GM18508 (cell line): ENCODE data around the gene STARD3NL.
"Not testable (repeated sequence)": the region's sequence is repeated elsewhere in the genome, so short reads cannot be mapped to it uniquely, and the experiment has no call there.

Experiments used
- ATAC-seq: cut with Tn5 transposase; IDR thresholded peaks from one replicate; pipeline ENCODE4 v1.9.1; 2021; ENCODE audit warnings: moderate number of reproducible peaks; ENCODE audit not compliant: insufficient read depth, unreplicated experiment

Gene STARD3NL

GRCh38 chr7:38215735-38216670 lies 38.0 kb downstream of the STARD3NL start:
- ATAC-seq, result peak; percentile 71

GRCh38 chr7:38217672-38218071 lies 39.6 kb downstream of the STARD3NL start:
- no peak for ATAC-seq

- no peak for ATAC-seq
Observed at GRCh38 chr7:38220452-38220851, 42.4 kb downstream of the STARD3NL start.

- peak; percentile 64 for ATAC-seq
Observed at GRCh38 chr7:38222481-38223096, 44.5 kb downstream of the STARD3NL start.

- ATAC-seq, result no peak
Observed at GRCh38 chr7:38223306-38223705, 45.3 kb downstream of the STARD3NL start.

- no peak for ATAC-seq
Observed at GRCh38 chr7:38224392-38224791, 46.3 kb downstream of the STARD3NL start.

GRCh38 chr7:38229386-38229785 lies 51.3 kb downstream of the STARD3NL start:
- no peak for ATAC-seq

GRCh38 chr7:38229884-38230642 lies 52.0 kb downstream of the STARD3NL start:
- ATAC-seq, result no peak

GRCh38 chr7:38232502-38233366 lies 54.7 kb downstream of the STARD3NL start:
- ATAC-seq, result peak; percentile 63

GRCh38 chr7:38234759-38235158 lies 56.7 kb downstream of the STARD3NL start:
- not testable (repeated sequence) for ATAC-seq

GRCh38 chr7:38235606-38236005 lies 57.6 kb downstream of the STARD3NL start:
- no peak for ATAC-seq

GRCh38 chr7:38239129-38239528 lies 61.1 kb downstream of the STARD3NL start:
- not testable (repeated sequence) for ATAC-seq

GRCh38 chr7:38241071-38241470 lies 63.0 kb downstream of the STARD3NL start:
- ATAC-seq, result no peak

- no peak for ATAC-seq
Observed at GRCh38 chr7:38242814-38243213, 64.8 kb downstream of the STARD3NL start.

- ATAC-seq, result not testable (repeated sequence)
Observed at GRCh38 chr7:38243345-38243744, 65.3 kb downstream of the STARD3NL start.

- no peak for ATAC-seq
Observed at GRCh38 chr7:38244516-38244915, 66.5 kb downstream of the STARD3NL start.

- ATAC-seq, result no peak
Observed at GRCh38 chr7:38245409-38245977, 67.4 kb downstream of the STARD3NL start.

- no peak for ATAC-seq
Observed at GRCh38 chr7:38248069-38248567, 70.1 kb downstream of the STARD3NL start.

GRCh38 chr7:38249849-38250248 lies 71.8 kb downstream of the STARD3NL start:
- ATAC-seq, result peak; percentile 78
